Heart left ventricle (tissue), 16 donors: ENCODE measurements around the gene TIMM50. TPM values are rescaled to one million over a fixed set of nuclear protein-coding genes. Genes with fewer than 3 reads are reported as not detected.

Experiments
- ATAC-seq, 4 donors: fragments of 200-7000 bp; cut with Tn5 transposase; one replicate each; pipeline ENCODE4 v1.9.1; 2020 to 2022; ENCODE audit warnings: moderate library complexity in 4 of 4, mild to moderate bottlenecking in 3 of 4, moderate number of reproducible peaks in 1 of 4
- DNase-seq, 5 donors: peaks; one replicate each; pipeline ENCODE4 v3.0.0-alpha.2; 2020
- H3K27ac ChIP-seq, 12 donors: fragments of 200-600 bp; sonication (generic) in 4 of 12; one replicate each; pipeline versions ENCODE4 v1.5.0 to v1.8.0; 2016 to 2022; ENCODE audit warnings: mild to moderate bottlenecking in 2 of 12
- H3K27me3 ChIP-seq, 9 donors: fragments of 200-600 bp; sonication (generic) in 2 of 9; one replicate each; pipeline versions ENCODE4 v1.5.1 to v1.8.0; 2016 to 2022; ENCODE audit warnings: mild to moderate bottlenecking in 3 of 9
- H3K36me3 ChIP-seq, 9 donors: fragments of 200-600 bp; sonication (generic) in 2 of 9; one replicate each; pipeline versions ENCODE4 v1.5.0 to v1.8.0; 2018 to 2022; ENCODE audit warnings: mild to moderate bottlenecking in 2 of 9
- H3K4me1 ChIP-seq, 12 donors: fragments of 200-600 bp; sonication (generic) in 4 of 12; one replicate each; pipeline versions ENCODE4 v1.5.0 to v1.8.0; 2016 to 2022; ENCODE audit warnings: mild to moderate bottlenecking in 3 of 12
- H3K4me3 ChIP-seq, 12 donors: fragments of 200-600 bp; sonication (generic) in 4 of 12; one replicate each; pipeline versions ENCODE4 v1.5.0 to v1.8.0; 2017 to 2022; ENCODE audit warnings: mild to moderate bottlenecking in 9 of 12, moderate library complexity in 4 of 12
- H3K9me3 ChIP-seq, 12 donors: fragments of 200-600 bp; sonication (generic) in 4 of 12; one replicate each; pipeline versions ENCODE4 v1.5.0 to v1.8.0; 2016 to 2022; ENCODE audit warnings: mild to moderate bottlenecking in 1 of 12
- POLR2A ChIP-seq, 2 donors: fragments of 450-650 bp; IDR thresholded peaks; one replicate each; pipeline ENCODE4 v1.6.1; 2017; ENCODE audit warnings: antibody characterized with exemption in 2 of 2, mild to moderate bottlenecking in 2 of 2, moderate library complexity in 2 of 2
- WGBS, 4 donors: extraction: QIAGEN DNeasy Blood & Tissue Kit in 2 of 4; methylation state at CpG; one replicate each; pipeline versions ENCODE4 v1.1.5 to v1.1.7; 2013 to 2018; 5-methylcytosine and 5-hydroxymethylcytosine counted together
- intact Hi-C, 10 donors: fragments of 100-400 bp; cut with DNase I; formaldehyde crosslinking; loops; one replicate each; pipeline versions ENCODE4 v1.11.1 to v1.14.2; 2022
- polyA plus RNA-seq, 2 donors: library from polyadenylated mRNA; stranded (reverse); fragments of 200-250 nt; gene quantifications; one replicate each; pipeline ENCODE4 v1.2.3, GENCODE V29; 2013
- total RNA-seq, 9 donors: library from RNA; depleted of rRNA in 2 of 9; stranded (reverse); fragments of >200 nt in 2 of 9; fragmentation: NEBNext Ultra II Directional in 3 of 9; extraction: Animal tissue kit (Norgen Biotek cat#: 25700) in 3 of 9; gene quantifications; one replicate each; pipeline versions ENCODE4 v1.1.0 to v1.2.4, GENCODE V29; 2016 to 2023
- TF ChIP-seq, protein P1 (sequence below), 12 donors: fragments of 200-600 bp; sonication (generic) in 4 of 12; IDR thresholded peaks; one replicate each; pipeline versions ENCODE4 v1.5.0 to v1.8.0; 2018 to 2022; ENCODE audit warnings: antibody characterized with exemption in 12 of 12, mild to moderate bottlenecking in 5 of 12
- donor health status: ischemic (EF 13 %, LVEDD 7.1; RV severe dilation, severe dysfunction).
- donor health status: healthy with polysubstance abuse.
- donor health status: DM: no; HTN: yes; CAD: no.
- donor health status: DM: no; HTN: no; CAD: no.
- donor health status: ischemic (EF 25% LVEDD 6.9; RV normal size, moderate dysfunction).
- donor health status: ischemic (EF 25% LVEDD 5.7; RV mildly dilated, moderate dysfunction).
- donor health status: healthy.
- donor health status: DM: yes; HTN: yes; CAD: no.
- donor health status: ischemic (EF 35%, LVEDD 5.7; RV mildly dilated, moderate dysfunction).
- donor health status: nonischemic (EF 11% LVEDD 7.7; RV severe dilation, severe dysfunction).
- donor health status: DM: yes; HTN: yes; CAD: no.
- donor health status: PGD.
- donor health status: ischemic (EF 29% LVEDD 5.4; RV normal size, mild dysfunction).
- donor health status: nonischemic (EF 23%, LVEDD 6.1; RV moderate dilation, normal function).

Gene TIMM50
- total and polyA plus RNA-seq, 11 donors = 66.0 to 106 (median 77.5) TPM

DNA sequence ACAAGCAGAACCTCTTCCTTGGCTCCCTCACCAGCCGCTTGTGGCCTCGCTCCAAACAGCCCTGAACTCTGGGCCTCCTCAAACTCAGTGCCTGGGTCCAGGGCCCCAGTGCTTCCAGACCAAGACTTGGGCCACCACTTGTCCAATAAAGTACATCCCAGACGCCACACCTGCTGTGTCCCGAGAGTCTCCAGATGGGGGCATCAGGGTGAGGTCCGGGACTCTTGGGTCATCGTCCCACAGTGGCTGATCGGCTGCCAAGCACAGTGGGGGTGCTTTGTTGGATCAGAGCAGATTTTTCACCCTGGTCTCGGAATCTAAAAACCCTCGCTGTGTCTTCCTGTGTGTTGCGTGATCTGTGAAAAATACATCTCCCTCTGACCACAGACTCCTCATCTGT is 9.1 kb downstream of the TIMM50 start:
- no peak for ATAC-seq
- no peaks in the 10 kb centered on the region for H3K27me3 ChIP-seq
- H3K9me3 ChIP-seq = no peaks in the 10 kb centered on the region
- H3K36me3 ChIP-seq = peaks cover 0 to 75% (median 71%) of the 10 kb centered on the region in 9 donors
- H3K27ac ChIP-seq = no peak overlapping the region
- H3K4me3 ChIP-seq = no peak overlapping the region
- no peaks in the 10 kb centered on the region for H3K4me1 ChIP-seq
- DNase-seq = no peak
- intact Hi-C loops = no loop called here
- TF ChIP-seq, protein P1, sequence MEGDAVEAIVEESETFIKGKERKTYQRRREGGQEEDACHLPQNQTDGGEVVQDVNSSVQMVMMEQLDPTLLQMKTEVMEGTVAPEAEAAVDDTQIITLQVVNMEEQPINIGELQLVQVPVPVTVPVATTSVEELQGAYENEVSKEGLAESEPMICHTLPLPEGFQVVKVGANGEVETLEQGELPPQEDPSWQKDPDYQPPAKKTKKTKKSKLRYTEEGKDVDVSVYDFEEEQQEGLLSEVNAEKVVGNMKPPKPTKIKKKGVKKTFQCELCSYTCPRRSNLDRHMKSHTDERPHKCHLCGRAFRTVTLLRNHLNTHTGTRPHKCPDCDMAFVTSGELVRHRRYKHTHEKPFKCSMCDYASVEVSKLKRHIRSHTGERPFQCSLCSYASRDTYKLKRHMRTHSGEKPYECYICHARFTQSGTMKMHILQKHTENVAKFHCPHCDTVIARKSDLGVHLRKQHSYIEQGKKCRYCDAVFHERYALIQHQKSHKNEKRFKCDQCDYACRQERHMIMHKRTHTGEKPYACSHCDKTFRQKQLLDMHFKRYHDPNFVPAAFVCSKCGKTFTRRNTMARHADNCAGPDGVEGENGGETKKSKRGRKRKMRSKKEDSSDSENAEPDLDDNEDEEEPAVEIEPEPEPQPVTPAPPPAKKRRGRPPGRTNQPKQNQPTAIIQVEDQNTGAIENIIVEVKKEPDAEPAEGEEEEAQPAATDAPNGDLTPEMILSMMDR (IDR thresholded peaks at IDR 0.05) = no peak
- TF ChIP-seq POLR2A (IDR thresholded peaks at IDR 0.05) = no peak
- 76 to 84% (median 81%) methylated on average over 10 of the region's 10 CpGs for WGBS, 4 donors

DNA sequence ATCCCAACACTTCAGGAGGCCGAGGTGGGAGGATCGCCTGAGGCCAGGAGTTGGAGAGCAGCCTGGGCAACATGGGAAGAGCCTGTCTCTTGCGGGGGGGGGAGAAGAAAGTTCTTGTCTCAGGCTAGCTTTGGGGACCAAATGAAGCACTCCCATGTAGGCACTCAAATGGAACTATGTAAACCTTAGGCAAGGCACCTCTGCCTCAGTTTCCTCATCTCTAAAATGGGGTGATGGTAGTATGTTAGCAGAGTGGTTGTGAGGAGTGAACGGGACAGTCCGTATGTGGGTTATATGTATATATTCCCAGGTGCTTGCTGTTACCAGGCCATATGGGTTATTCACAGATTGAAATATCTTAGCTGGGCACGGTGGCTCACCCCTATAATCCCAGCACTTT is 11.6 kb downstream of the TIMM50 start:
- DNase-seq (no peak), ATAC-seq (no peak)
- 92 to 98% (median 95%) methylated on average over 6 of the region's 6 CpGs for WGBS, 4 donors
- intact Hi-C loops = no loop called here
- Histone ChIP-seq H3K27ac (no peak overlapping the region), H3K4me1 (no peaks in the 10 kb centered on the region), H3K9me3 (no peaks in the 10 kb centered on the region), H3K36me3 (peaks cover 0 to 50% (median 48%) of the 10 kb centered on the region in 9 donors), H3K4me3 (no peak overlapping the region), H3K27me3 (peaks cover 0 to 16% (median 9%) of the 10 kb centered on the region in 9 donors)
- no peak for TF ChIP-seq POLR2A (IDR thresholded peaks at IDR 0.05)
- TF ChIP-seq, protein P1 (IDR thresholded peaks at IDR 0.05) = no peak

DNA sequence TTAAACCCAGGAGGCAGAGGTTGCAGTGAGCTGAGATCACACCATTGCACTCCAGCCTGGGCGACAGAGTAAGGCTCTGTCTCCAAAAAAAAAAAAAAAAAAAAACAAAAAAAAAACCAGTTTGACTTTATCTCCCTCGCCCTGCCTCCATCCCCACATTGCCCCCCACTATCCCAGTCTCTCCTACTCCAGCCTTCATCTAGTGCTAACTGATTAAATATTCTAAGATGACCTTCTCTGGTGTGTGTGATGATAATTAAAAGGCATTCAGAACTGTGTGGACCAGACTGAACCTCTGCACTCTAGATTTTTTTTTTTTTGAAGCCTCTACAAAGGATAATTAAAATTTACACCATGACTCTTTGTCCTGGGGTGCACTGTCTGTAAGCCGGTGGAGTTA is 12.2 kb downstream of the TIMM50 start:
- ATAC-seq (no peak), DNase-seq (no peak)
- H3K4me3 ChIP-seq = no peak overlapping the region
- 81 to 88% (median 86%) methylated on average over 3 of the region's 3 CpGs for WGBS, 4 donors
- intact Hi-C loops = no loop called here
- no peak overlapping the region for H3K27ac ChIP-seq
- no peak for TF ChIP-seq POLR2A (IDR thresholded peaks at IDR 0.05)
- TF ChIP-seq, protein P1 (IDR thresholded peaks at IDR 0.05) = no peak
- peaks cover 3 to 21% (median 14%) of the 10 kb centered on the region in 9 donors for H3K27me3 ChIP-seq
- peaks cover 0 to 45% (median 42%) of the 10 kb centered on the region in 9 donors for H3K36me3 ChIP-seq
- no peaks in the 10 kb centered on the region for H3K9me3 ChIP-seq
- H3K4me1 ChIP-seq = peaks cover 0 to 4% (median 3%) of the 10 kb centered on the region in 12 donors

DNA sequence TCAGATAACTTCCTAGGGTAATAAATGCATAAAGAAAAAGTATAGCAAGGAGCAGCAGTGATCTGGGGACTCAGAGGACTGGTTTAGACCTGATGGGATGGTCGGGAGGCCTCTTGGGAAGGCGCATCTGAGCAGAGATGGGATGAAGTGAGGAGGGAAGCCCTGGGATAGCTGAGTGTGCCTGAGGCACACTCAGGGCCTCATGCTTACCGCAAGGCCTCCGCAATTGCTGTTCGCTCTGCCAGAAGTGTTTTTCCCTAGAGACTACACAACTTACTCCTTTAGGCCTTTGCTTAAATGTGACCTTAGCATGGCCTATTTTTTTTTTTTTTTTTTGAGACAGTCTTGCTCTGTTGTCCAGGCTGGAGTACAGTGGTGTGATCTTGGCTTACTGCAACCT is 14.0 kb downstream of the TIMM50 start:
- no peak for DNase-seq
- 74 to 82% (median 78%) methylated on average over 5 of the region's 5 CpGs for WGBS, 4 donors
- TF ChIP-seq, protein P1 (IDR thresholded peaks at IDR 0.05) = no peak
- no peak for TF ChIP-seq POLR2A (IDR thresholded peaks at IDR 0.05)
- Histone ChIP-seq H3K36me3 (peaks cover 0 to 26% (median 23%) of the 10 kb centered on the region in 9 donors), H3K27me3 (peaks cover 17 to 40% (median 29%) of the 10 kb centered on the region in 9 donors), H3K27ac (no peak overlapping the region), H3K9me3 (no peaks in the 10 kb centered on the region), H3K4me1 (peaks cover 0 to 20% (median 12%) of the 10 kb centered on the region in 12 donors), H3K4me3 (no peak overlapping the region)
- intact Hi-C loops = loop anchor here in 1 of 10 donors (5.0 kb wide), 1 partner anchor 38 kb away; the partner anchor contains the start of gene EID2B
- no peak for ATAC-seq
